Neural progenitor cell (in vitro differentiated cells): ENCODE measurements around the gene PSAPL1. TPM values are rescaled to one million over a fixed set of nuclear protein-coding genes. Genes with fewer than 3 reads are reported as not detected.
A peak's percentile ranks its signal among the peaks of the same experiment; 100 is the strongest.
"Not testable (repeated sequence)": the region's sequence is repeated elsewhere in the genome, so short reads cannot be mapped to it uniquely, and the experiment has no call there.

ENCODE experiments used
- DNase-seq: peaks from one replicate; pipeline ENCODE4 v3.0.0-alpha.2; 2016; ENCODE audit warnings: low spot score
- H2AFZ ChIP-seq: fragments of 200-600 bp; sonication (generic); replicated peaks from 2 replicates; pipeline ENCODE4 v1.6.1; 2016; ENCODE audit warnings: antibody characterized with exemption
- H3F3A ChIP-seq: fragments of 200-600 bp; sonication (generic); 2 replicates; pipeline ENCODE4 v1.6.1; 2016; ENCODE audit warnings: antibody characterized with exemption, low read depth
- H3K27ac ChIP-seq: fragments of 200-600 bp; sonication (generic); 2 replicates; pipeline ENCODE4 v1.5.1; 2016; ENCODE audit warnings: mild to moderate bottlenecking
- H3K27me3 ChIP-seq: fragments of 200-600 bp; sonication (generic); 2 replicates; pipeline ENCODE4 v1.6.1; 2016; ENCODE audit warnings: mild to moderate bottlenecking, moderate library complexity
- H3K36me3 ChIP-seq: fragments of 200-600 bp; sonication (generic); 2 replicates; pipeline ENCODE4 v1.5.1; 2016
- H3K4me1 ChIP-seq: fragments of 200-600 bp; sonication (generic); 2 replicates; pipeline ENCODE4 v1.6.1; 2016; ENCODE audit warnings: mixed run types
- H3K4me2 ChIP-seq: fragments of 200-600 bp; sonication (generic); 2 replicates; pipeline ENCODE4 v1.6.1; 2016
- H3K4me3 ChIP-seq: fragments of 200-600 bp; sonication (generic); 2 replicates; pipeline ENCODE4 v1.5.1; 2016
- H3K79me2 ChIP-seq: fragments of 200-600 bp; sonication (generic); 2 replicates; pipeline ENCODE4 v1.6.1; 2016; ENCODE audit warnings: low read depth
- H3K9ac ChIP-seq: fragments of 200-600 bp; sonication (generic); 2 replicates; pipeline ENCODE4 v1.6.1; 2016
- H3K9me3 ChIP-seq: fragments of 200-600 bp; sonication (generic); 2 replicates; pipeline ENCODE4 v1.5.1; 2016; ENCODE audit warnings: low read depth
- H4K20me1 ChIP-seq: fragments of 200-600 bp; sonication (generic); 2 replicates; pipeline ENCODE4 v1.6.1; 2016; ENCODE audit warnings: low read depth
- H3K27ac Mint-ChIP-seq: 3 replicates; pipeline ENCODE4 v1.8.0; 2021; ENCODE audit warnings: mixed read lengths
- H3K27me3 Mint-ChIP-seq: 2 replicates; pipeline ENCODE4 v1.8.0; 2022; ENCODE audit warnings: low read depth, mild to moderate bottlenecking, inconsistent platforms, moderate library complexity, mixed read lengths; ENCODE audit not compliant: insufficient read depth
- H3K36me3 Mint-ChIP-seq: 3 replicates; pipeline ENCODE4 v1.8.0; 2021; ENCODE audit warnings: mixed read lengths
- H3K4me1 Mint-ChIP-seq: 3 replicates; pipeline ENCODE4 v1.8.0; 2021; ENCODE audit warnings: mixed read lengths
- H3K4me3 Mint-ChIP-seq: 3 replicates; pipeline ENCODE4 v1.8.0; 2021; ENCODE audit warnings: mild to moderate bottlenecking, moderate library complexity, mixed read lengths
- H3K9me3 Mint-ChIP-seq: 3 replicates; pipeline ENCODE4 v1.8.0; 2020; ENCODE audit warnings: mixed read lengths
- CTCF ChIP-seq: fragments of 200-600 bp; sonication (generic); IDR thresholded peaks from 2 replicates; pipeline ENCODE4 v1.5.1; 2017; ENCODE audit warnings: antibody characterized with exemption, mild to moderate bottlenecking
- EZH2 ChIP-seq: fragments of 200-600 bp; sonication (generic); IDR thresholded peaks from 2 replicates; pipeline ENCODE4 v1.6.1; 2017; ENCODE audit warnings: antibody characterized with exemption, mild to moderate bottlenecking, moderate library complexity
- EZH2phosphoT487 ChIP-seq: fragments of 200-600 bp; sonication (generic); IDR thresholded peaks from 2 replicates; pipeline ENCODE4 v1.6.1; 2017; ENCODE audit warnings: antibody characterized with exemption
- total RNA-seq: library from RNA; depleted of rRNA; stranded (reverse); fragments of >200 nt; gene quantifications from 2 replicates; pipeline ENCODE4 v1.2.3, GENCODE V29; 2015; ENCODE audit warnings: low replicate concordance

The PSAPL1 gene
- total RNA-seq, 1 donor from 2014 or later = not detected

- DNase-seq = no peak
- Histone ChIP-seq H3K36me3 (no peaks in the 10 kb centered on the region), H3F3A (no peaks in the 10 kb centered on the region), H3K4me2 (no peak overlapping the region), H3K27ac (no peak overlapping the region), H3K9me3 (no peaks in the 10 kb centered on the region), H3K27me3 (no peaks in the 10 kb centered on the region), H3K4me1 (peaks cover 17% of the 10 kb centered on the region), H3K4me3 (no peak overlapping the region), H4K20me1 (peaks cover 10% of the 10 kb centered on the region), H3K79me2 (no peaks in the 10 kb centered on the region), H3K9ac (no peak overlapping the region), H2AFZ (no peak overlapping the region)
- TF ChIP-seq CTCF (no peak), EZH2phosphoT487 (no peak), EZH2 (no peak)
- peaks cover 28% of the 10 kb centered on the region for H3K4me1 Mint-ChIP-seq
- H3K27ac Mint-ChIP-seq = peak overlapping the region; percentile 76
- no peak overlapping the region for H3K4me3 Mint-ChIP-seq
- no peaks in the 10 kb centered on the region for H3K36me3 Mint-ChIP-seq
- H3K9me3 Mint-ChIP-seq = no peaks in the 10 kb centered on the region
- peaks cover 18% of the 10 kb centered on the region for H3K27me3 Mint-ChIP-seq
Observed at GRCh38 chr4:7458066-7458425, 23.3 kb upstream of the PSAPL1 start.

GRCh38 chr4:7457201-7458065 lies 22.7 kb upstream of the PSAPL1 start:
- Mint-ChIP-seq H3K9me3 (no peaks in the 10 kb centered on the region), H3K27ac (peak overlapping the region; percentile 47), H3K36me3 (no peaks in the 10 kb centered on the region), H3K4me1 (peaks cover 22% of the 10 kb centered on the region), H3K4me3 (no peak overlapping the region), H3K27me3 (peaks cover 12% of the 10 kb centered on the region)
- TF ChIP-seq CTCF (no peak), EZH2phosphoT487 (no peak), EZH2 (no peak)
- Histone ChIP-seq H3K9ac (no peak overlapping the region), H3K36me3 (no peaks in the 10 kb centered on the region), H3K4me1 (peaks cover 15% of the 10 kb centered on the region), H3K9me3 (no peaks in the 10 kb centered on the region), H4K20me1 (peaks cover 10% of the 10 kb centered on the region), H3K27ac (no peak overlapping the region), H3K4me2 (no peak overlapping the region), H2AFZ (no peak overlapping the region), H3K4me3 (no peak overlapping the region), H3F3A (no peaks in the 10 kb centered on the region), H3K79me2 (no peaks in the 10 kb centered on the region), H3K27me3 (no peaks in the 10 kb centered on the region)
- no peak for DNase-seq

- not testable (repeated sequence) for DNase-seq, H3K36me3 ChIP-seq, H3K27ac Mint-ChIP-seq, H3K4me3 Mint-ChIP-seq, H3K9me3 Mint-ChIP-seq, H3K9ac ChIP-seq, H3K36me3 Mint-ChIP-seq, H4K20me1 ChIP-seq, H3K27ac ChIP-seq, H3K79me2 ChIP-seq, H2AFZ ChIP-seq, H3K27me3 Mint-ChIP-seq, H3K4me1 Mint-ChIP-seq, H3K4me1 ChIP-seq, H3K4me2 ChIP-seq, H3K4me3 ChIP-seq, H3K9me3 ChIP-seq, H3K27me3 ChIP-seq, H3F3A ChIP-seq
Observed at GRCh38 chr4:7452802-7453201, 18.1 kb upstream of the PSAPL1 start.

- TF ChIP-seq EZH2 = no peak
- TF ChIP-seq CTCF = no peak
- TF ChIP-seq EZH2phosphoT487 = no peak
- no peaks in the 10 kb centered on the region for H3K9me3 Mint-ChIP-seq
- Histone ChIP-seq H4K20me1 (no peaks in the 10 kb centered on the region), H3K79me2 (no peaks in the 10 kb centered on the region), H3K4me3 (no peak overlapping the region), H3K36me3 (no peaks in the 10 kb centered on the region), H3K9me3 (no peaks in the 10 kb centered on the region), H3K27me3 (no peaks in the 10 kb centered on the region), H3K4me2 (no peak overlapping the region), H2AFZ (no peak overlapping the region), H3K27ac (no peak overlapping the region), H3F3A (no peaks in the 10 kb centered on the region), H3K4me1 (no peaks in the 10 kb centered on the region), H3K9ac (no peak overlapping the region)
- peaks cover 9% of the 10 kb centered on the region for H3K27me3 Mint-ChIP-seq
- no peak for DNase-seq
- H3K4me3 Mint-ChIP-seq = no peak overlapping the region
- peak overlapping the region; percentile 25 for H3K27ac Mint-ChIP-seq
- H3K36me3 Mint-ChIP-seq = no peaks in the 10 kb centered on the region
- H3K4me1 Mint-ChIP-seq = peaks cover 5% of the 10 kb centered on the region
Observed at GRCh38 chr4:7451800-7452199, 17.1 kb upstream of the PSAPL1 start.
